Breast epithelium (tissue), 3 donors: ENCODE results near the gene EDAR.

ENCODE experiments used
- CTCF ChIP-seq, 3 donors: fragments of 450-650 bp; IDR thresholded peaks; one replicate each; pipeline ENCODE4 v1.5.1; 2016 to 2017; ENCODE audit warnings: antibody characterized with exemption in 3 of 3, mild to moderate bottlenecking in 3 of 3, moderate library complexity in 3 of 3
- POLR2AphosphoS5 ChIP-seq, 3 donors: sonication (generic); formaldehyde crosslinking; IDR thresholded peaks; one replicate each; pipeline ENCODE4 v1.6.1; 2017; ENCODE audit warnings: antibody characterized with exemption in 3 of 3

GRCh38 chr2:108960006-108960405, 29.0 kb downstream of the EDAR start:
- TF ChIP-seq POLR2AphosphoS5 (IDR thresholded peaks at IDR 0.05) = no peak
- TF ChIP-seq CTCF (IDR thresholded peaks at IDR 0.05) = no peak
